ENCODE measurements around the gene ZNF132.
"Not testable (repeated sequence)": the region's sequence is repeated elsewhere in the genome, so short reads cannot be mapped to it uniquely, and the experiment has no call there.

Gene ZNF132

DNA sequence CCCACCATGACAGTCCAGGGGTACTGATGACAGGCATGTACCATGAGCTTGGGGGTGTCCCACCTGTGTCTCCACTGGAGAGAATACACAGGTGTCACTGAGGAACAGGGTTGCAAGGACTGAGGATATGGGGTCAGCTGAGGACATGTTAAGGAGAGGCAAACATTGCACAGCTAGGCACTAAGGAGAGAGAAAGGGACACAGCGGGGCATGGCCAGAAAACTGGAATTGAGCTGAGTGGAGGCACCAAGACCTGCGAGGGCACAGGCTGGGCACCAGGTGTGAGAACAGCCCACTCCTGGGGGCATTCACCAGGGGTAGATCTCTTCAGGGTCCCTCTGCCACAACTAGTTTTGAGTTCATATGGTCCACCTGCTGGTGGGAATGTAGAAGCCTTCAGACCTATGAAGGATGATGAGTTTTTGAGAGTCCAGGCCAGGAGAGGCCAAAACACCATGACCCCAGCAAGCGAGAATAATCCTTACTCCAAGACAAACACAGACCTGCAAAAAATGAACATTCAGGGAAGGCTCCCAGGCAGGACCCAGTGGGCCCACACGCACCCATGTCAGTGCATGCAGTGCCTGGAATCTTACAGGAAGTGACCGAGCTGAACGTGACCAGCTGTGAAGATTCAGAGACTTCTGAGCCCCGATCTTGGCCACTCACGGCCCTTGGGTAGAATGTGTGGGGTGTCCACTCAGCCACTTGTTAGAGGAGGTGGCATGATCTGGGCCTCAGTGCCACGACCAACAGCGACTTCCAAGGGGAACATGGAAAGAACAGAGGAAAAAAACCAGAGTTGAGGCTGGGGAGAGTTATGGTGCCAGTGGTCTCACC is 32.9 kb downstream of the ZNF132 start:
- peak; percentile 49 for DNase-seq (ENCODE audit: low spot score)

DNA sequence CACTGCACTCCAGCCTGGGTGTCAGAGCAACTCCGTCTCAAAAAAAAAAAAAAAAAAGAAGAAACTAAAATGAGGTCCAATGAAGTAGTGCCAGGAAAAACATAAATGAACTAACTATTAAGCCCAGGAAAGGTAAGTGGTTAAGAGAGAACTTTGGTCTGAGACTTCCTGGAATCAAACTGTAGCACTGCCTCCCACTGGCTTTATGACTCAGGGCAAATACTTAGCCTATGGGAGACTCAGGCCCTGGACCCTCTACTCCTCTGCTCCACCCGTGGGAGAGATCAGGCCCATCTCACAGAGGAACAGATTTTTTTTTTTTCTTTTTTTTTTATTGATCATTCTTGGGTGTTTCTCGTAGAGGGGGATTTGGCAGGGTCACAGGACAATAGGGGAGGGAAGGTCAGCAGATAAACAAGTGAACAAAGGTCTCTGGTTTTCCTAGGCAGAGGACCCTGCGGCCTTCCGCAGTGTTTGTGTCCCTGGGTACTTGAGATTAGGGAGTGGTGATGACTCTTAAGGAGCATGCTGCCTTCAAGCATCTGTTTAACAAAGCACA is 36.0 kb downstream of the ZNF132 start:
- DNase-seq (ENCODE audit: low spot score), result not testable (repeated sequence)

DNA sequence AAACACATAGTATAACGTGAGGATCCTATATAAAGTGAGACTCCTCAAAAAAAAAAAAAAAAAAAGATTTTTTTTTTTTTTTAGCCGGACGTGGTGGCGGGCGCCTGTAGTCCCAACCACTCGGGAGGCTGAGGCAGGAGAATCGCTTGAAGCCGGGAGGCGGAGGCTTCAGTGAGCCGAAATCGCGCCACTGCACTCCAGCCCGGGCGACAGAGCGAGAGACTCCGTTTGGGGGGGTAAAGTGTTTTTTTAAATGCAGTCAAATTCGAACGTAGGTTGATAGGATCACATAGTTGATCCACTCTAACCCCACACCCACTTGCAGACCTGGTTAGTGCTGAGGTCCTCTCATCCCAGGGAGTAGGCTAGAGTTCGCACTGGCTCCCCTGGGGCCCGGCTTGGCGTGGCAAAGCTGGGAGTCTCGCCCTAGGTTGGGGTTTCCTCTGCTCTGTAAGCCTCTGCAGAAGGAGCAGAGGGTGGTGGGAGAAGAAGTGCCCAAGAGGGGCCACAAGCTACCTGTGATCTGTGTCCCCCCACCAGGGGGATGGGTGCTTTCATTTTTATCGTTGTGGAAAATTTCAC is 38.0 kb downstream of the ZNF132 start:
- peak; percentile 48 for DNase-seq (ENCODE audit: low spot score)

DNA sequence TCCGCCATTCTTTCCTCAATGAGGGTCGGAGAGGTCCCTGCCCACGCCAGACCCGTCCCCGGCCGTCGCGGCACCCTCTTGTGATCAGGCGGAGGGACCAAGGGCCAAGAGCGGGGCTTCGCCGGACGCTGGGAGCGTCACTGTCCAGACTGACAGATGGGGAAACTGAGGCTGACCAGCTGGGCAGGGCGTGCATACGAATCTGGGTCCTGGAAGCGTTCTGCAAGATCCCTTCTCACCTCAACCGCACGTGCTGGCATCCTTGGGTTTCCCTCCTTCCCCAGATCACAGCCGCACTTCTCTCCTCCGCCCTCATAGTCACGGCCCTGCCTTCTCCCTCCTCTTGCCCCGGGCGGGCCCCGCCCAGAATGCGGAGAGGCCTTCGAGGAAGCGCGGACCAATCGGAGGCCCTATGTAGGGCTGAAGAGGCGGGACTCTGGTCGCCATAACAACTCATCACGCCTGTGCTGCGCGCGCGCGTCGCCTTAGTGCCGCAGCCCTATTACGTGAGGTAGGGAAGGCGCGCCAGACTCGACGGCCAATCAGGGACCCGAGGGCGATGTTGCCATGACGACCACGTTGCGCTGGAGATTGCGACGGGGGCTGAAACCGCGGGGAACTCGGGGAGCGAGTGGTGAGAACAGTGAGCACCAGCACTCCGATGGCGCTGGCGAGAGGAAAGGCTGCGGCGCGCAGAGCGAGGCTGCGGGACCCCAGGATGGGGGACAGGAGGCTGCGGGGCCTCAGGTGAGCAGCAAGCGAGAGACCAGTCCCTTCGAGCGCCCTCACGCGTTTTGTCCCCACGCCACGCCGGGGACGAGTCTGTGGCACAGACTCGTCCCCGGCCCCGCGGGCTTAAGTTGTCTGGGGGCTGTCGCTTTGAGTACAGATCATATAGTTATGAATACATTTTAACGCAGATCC is 38.8 kb downstream of the ZNF132 start:
- DNase-seq (ENCODE audit: low spot score), result peak; percentile 100

DNA sequence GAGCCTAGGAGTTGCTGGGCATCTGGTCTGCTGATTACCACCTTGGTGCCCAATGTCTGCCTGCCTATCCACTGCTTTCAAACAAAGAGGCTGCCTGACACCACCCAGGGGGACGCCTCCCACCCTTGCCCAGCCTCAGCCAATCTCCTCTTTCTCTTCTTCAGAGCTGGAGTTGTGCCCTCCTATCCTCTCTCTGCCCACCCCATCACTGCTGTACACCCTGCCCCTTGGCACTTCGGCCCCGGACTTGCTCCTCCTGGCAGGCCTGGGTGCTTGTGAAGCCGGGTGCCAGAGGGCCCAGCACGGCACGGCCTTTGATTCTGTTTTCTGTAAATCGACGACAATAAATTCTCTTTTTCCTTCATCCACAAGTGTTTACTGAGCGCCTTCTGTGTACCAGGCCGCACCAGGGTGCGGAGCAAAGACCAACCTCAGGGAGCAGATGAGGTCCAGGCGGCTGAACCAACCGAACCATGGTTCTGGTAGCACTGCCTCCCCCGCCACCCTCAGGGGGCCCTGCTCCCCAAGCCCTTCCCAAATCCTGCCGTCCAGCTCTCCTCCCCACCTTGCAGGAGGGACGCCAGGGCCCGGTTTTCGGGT is 39.5 kb downstream of the ZNF132 start:
- DNase-seq (ENCODE audit: low spot score), result peak; percentile 52

DNA sequence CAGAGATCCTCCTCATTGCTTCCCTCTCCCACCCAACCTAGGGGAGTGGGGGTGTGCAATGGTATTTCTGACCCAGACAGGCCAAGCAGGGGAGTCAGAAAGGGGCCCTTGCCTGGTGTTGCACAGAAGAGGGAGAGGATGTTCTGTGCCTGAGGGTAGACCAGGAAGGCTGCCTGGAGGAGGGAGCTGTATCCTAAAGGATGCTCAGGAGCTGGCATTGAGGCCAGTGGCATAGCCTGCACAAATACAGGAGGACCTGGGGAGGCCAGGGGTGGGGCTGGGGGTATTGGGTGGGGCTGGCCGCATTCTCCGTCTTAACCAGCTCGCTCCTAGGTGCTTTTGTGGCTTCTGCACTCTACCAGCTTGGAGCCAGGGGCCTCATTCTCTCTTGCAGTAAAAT is 40.0 kb downstream of the ZNF132 start:
- no peak for DNase-seq (ENCODE audit: low spot score)

DNA sequence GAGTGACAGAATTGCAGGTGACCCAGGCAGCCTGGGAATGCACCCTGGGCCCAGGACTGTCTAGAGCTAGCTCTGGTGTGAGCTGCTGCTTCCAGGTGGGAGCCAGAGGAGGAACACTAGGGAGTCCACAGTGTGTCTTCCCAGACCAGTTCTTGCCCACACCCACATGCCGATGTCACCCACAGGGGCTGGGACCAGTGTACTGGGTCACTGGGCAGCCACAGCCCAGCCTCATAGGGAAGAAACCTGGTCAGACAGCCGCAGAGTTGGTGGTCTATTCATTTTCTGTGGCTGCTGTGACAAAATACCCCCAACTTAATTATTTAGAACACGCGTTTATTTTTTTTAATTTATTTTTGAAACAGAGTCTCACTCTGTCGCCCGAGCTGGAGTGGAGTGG is 41.4 kb downstream of the ZNF132 start:
- DNase-seq (ENCODE audit: low spot score), result no peak

DNA sequence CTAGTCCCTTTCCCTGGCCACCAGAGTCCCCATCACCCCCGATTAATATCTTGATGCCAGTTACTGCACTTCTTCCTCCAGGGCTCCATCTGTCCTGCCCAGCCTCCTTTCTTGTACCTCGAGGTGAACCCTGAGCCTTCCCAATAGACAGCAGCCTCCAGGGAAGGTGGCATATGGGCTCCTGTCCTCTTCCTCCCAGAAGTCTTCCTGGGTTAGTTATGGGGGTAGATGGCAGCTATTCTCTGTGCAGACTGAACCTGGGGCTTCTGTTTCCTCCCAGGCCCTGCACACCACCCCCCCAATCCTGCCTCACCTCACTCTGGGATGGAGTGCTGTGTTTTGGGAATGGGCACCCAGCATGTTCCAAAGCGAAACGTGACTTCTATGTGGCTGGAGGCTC is 41.9 kb downstream of the ZNF132 start:
- DNase-seq (ENCODE audit: low spot score), result no peak

DNA sequence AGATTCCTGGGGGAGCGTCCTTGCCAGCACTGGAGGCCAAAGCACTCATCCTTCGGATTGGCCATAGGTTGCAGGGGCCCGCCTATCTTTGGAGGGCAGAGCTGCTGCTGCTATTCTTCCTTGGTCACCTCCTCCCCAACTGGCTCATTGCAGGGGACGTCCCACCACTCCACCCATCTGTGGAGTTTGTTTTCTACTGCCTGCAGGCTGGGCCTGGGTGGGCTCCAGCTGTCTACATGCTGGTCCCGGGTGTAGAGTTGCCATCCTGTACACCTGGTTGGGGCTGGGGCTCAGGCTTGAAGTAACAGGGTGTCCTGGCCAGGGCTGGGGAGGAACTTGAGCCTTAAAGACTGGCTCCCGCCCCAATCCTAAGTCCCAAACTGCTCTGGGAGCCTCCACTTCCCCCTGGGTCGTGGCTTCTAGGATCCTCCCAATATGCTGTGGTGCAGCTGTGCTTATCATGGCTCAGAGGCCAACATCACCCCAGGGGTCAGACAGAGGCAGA is 42.4 kb downstream of the ZNF132 start:
- DNase-seq (ENCODE audit: low spot score), result peak; percentile 46

DNA sequence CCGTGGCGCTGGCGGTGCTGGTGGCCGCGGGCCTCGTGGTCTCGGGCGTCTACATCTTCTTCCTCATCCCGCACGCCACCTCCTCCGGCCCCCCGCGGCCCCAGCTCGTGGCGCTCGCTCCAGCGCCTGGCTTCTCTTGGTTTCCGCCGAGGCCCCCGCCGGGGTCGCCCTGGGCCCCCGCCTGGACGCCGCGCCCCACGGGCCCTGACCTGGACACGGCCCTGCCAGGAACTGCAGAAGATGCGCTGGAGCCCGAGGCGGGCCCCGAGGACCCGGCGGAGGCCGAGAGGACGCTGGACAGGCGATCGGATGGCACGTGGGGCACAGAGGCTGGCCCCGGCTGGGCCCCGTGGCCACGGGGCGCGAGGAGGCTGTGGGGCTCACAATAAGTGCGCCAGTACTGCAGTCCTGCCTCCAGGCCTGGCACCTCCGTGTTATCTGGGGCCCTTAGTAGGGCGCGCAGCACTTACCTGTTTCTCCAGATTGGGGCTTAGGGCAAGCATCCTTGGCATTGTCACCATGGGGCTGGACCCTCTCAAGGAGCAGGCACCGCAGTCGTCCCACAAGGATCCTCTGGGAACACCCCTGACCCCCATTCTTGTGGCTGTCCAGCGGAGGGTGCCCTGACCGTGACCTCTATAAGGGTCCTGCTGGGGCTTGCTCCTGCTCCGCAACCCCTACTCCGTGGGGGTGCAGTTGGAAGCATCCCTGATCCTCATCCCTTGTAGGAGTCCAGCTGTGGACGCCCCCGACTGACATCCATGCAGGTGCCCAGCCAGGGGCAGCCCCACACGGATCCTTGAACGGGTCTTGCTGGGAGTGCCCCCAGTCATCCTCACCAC is 43.0 kb downstream of the ZNF132 start:
- no peak for DNase-seq (ENCODE audit: low spot score)

DNA sequence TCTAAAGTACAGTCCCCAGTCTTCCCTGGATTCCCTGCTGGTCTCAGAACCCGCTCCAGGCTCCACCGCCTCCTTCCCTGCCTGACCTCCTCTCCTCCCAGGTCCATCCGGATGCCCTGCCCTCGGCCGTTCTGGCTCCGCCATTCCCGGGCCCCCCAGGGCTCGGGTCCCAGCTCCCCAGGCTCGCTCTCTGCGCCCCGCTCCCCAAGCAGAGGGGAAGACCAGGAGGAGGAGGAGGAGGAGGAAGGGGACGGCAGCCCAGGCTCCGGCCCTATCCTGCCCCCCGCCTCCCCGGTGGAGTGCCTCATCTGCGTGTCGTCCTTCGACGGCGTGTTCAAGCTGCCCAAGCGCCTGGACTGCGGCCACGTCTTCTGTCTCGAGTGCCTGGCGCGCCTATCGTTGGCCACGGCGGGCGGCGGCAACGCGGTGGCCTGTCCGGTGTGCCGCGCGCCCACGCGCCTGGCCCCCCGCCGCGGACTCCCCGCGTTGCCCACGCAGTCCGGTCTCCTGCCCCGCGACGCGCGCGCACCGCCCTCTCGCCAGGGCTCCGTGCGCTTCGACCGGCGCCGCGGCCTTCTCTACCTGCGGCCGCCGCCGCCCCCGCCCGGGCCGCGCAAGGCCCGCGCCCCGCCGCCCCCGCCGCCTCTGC is 43.9 kb downstream of the ZNF132 start:
- DNase-seq (ENCODE audit: low spot score), result no peak

DNA sequence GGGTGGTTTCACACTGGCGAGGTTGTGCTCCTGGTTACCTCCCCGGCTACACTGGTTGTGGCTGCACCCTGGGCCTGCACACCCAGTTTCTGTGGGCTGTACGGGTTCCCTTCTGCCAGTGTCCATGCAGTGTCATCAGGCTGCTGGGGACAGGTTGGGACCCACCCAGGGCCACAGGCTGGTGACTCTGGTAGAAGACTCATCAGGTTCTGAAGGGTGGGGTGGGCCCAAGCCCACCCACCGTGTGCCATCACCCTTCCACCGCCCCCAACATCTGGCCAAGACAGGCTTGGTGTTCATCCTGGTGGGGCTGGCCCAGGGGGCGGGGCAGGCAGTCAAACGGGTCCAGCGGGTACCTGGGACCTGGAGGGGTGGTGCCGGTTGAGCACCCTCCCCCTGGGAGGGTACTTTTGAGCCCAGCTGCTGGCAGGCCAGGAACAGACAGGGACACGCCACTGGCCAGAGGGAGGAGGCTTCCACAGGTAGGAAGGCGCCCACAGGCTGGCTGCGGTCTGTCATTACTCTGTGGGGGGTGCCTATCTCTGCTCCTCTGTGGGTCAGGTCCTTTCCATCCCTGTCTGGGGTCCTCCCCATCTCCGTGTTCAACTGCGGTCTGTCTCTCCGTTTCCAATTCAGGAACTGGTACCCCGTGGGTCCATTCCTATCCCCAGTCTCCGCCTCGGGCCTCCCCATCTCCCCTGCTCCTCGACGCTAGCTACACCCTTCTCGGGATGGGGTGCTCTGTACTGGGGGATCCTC is 44.6 kb downstream of the ZNF132 start, which contains the start of gene RNF225:
Gene RNF225, plus strand, starts transcription at position 437 of the 759 bp plus-strand sequence. CDS start 434 bp downstream, outside the sequence.
- no peak for DNase-seq (ENCODE audit: low spot score)

DNA sequence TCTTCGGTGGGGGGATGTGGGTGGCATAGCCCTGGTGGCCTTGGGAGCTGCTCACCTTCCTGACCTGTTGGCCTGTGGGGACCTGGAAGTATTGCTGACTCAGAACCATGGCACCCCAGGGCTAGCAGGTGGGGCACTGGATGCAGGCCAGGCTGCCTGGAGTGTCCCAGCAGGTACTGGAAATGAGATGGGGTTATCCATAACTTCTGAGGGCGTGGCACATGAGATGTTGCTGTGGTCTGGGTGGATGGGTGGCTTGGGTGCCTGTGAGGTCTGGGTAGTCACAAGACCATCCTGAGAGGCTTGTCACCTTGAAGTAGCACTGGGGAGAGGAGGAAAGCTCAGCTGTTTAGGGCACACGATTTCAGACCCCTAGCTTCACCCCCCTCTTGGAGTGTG is 45.1 kb downstream of the ZNF132 start:
- DNase-seq (ENCODE audit: low spot score), result no peak

DNA sequence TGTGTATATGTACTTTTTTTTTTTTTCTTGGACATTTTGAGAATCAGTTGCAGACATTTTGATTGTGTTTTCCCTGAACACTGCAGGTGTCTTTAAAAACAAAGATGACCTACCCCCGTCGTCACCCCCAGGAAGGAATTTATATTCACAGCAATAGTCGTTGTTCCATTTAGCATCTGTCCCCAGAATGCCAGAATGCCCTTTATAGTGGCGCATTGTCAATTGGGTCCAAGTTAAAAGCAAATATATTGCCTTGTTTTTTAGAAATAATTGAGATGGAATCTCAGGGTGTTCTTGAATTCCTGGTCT is 46.3 kb downstream of the ZNF132 start:
- no peak for DNase-seq (ENCODE audit: low spot score)

DNA sequence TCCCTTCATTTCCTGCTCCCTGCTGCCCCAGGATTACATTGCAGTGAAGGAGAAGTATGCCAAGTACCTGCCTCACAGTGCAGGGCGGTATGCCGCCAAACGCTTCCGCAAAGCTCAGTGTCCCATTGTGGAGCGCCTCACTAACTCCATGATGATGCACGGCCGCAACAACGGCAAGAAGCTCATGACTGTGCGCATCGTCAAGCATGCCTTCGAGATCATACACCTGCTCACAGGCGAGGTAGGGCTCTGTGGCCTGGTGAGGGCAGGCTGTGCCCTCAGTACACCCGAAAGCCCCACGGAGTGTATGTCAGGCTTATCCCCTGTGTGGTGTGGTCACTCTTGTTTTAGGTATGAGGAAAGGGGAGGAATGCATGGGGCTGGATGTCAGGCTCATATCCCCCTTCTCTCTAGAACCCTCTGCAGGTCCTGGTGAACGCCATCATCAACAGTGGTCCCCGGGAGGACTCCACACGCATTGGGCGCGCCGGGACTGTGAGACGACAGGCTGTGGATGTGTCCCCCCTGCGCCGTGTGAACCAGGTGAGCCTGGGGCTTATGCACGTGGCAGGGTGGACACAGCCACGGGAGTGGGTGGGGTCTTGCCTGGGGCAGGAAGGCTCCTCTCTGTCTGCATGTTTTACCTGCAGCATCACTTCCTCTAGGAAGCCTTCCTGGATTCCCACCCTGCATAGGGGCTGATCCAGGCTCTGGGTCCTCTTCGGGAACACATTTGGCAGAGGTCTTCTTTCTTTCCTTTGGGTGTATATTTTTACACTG is 46.8 kb downstream of the ZNF132 start:
- DNase-seq (ENCODE audit: low spot score), result no peak

DNA sequence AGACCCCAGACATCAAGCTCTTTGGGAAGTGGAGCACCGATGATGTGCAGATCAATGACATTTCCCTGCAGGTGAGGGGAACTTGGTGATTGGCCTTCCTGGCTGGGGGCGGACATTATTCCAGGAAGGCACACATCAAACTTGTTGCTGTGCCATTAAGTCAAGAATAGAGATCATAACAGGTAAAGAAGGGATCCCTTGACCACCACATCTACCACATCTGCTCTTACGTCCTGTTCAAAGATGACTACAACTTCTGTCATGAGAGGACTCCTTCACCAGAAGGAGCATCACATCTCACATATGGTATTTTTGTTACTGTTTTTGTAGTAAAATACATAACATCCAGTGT is 51.8 kb downstream of the ZNF132 start:
- DNase-seq (ENCODE audit: low spot score), result no peak

DNA sequence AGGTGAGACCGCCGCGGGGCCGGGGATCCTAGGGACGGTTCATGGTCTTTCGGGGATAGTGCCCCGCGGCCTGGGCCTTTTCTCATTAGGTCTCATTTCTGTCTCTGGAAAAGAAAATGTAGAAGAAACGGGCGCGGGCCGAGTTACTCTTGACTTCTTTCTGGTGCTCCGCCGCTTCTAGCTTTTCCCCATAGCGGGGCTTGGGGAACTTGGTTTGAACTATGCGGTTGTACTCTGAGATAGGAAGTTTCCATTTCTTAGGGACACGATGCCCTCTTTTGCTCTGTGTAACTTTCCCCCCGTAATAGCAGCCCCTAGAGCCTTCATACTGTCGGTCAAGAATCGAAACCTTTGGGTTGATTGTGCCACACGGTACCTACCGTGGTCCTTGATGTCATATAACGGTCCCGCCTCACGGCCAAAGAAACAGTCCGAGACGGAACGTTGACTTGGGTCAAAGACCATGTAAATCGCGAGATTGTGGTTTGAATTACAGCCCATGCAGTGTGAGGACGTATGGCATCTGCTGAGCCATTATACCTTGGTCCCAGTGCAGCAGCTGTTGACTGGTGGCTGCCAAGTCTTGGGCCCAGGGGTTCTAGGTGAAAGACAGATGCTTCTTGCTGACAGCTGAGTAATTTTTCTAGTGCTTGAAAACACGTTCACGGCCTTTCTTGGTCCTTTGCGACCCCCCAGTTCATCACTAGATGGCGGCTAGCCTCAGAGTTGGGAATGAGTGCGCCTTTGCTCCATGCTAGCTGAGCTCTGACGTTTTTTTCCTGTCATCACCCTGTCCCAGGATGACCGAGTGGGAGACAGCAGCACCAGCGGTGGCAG is 52.4 kb downstream of the ZNF132 start:
- peak; percentile 45 for DNase-seq (ENCODE audit: low spot score)

Measured in ecto neural progenitor cell (in vitro differentiated cells).